HG03097 (cell line): ENCODE data around the gene UVRAG.
A peak's percentile ranks its signal among the peaks of the same experiment; 100 is the strongest.

Experiments
- ATAC-seq: cut with Tn5 transposase; IDR thresholded peaks from one replicate; pipeline ENCODE4 v1.9.1; 2021; ENCODE audit not compliant: unreplicated experiment, low FRiP score

Gene UVRAG

DNA sequence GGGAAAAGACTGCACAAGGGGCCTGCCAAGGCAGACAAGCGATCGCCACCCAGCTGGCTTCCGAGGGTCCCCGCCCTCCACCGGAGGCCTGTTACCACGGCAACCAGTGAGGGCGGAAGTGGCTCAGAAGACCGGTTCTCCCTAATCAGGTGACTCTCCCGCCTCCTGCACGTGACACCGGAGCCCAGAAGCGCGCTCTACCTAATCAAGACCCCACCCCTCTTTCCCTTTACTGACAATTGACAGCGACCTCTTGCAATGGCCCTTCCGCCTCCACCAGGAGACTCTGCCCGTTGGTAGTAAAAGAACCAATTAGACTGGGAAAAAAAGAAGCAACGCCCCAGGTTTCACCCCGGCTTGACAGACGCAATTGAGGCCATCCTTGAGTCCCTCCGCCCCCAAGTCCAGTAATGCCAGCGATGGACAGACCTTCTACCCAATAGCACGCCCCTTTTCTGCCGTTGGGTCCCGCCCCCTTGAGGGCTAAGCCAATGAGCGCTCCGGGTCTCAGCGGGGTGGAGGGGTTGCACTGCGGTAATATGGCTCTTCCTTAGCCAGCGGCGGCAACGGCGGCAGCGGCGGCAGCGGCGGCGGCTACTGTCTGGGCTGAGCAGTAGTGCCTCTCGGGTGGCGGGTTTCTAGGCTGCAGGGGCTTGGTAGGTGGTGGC lies at the start of gene UVRAG:
Gene UVRAG, plus strand, starts transcription at position 534 of the 668 bp plus-strand sequence. CDS start 198 bp downstream, outside the sequence.
- ATAC-seq, result peak; percentile 76

DNA sequence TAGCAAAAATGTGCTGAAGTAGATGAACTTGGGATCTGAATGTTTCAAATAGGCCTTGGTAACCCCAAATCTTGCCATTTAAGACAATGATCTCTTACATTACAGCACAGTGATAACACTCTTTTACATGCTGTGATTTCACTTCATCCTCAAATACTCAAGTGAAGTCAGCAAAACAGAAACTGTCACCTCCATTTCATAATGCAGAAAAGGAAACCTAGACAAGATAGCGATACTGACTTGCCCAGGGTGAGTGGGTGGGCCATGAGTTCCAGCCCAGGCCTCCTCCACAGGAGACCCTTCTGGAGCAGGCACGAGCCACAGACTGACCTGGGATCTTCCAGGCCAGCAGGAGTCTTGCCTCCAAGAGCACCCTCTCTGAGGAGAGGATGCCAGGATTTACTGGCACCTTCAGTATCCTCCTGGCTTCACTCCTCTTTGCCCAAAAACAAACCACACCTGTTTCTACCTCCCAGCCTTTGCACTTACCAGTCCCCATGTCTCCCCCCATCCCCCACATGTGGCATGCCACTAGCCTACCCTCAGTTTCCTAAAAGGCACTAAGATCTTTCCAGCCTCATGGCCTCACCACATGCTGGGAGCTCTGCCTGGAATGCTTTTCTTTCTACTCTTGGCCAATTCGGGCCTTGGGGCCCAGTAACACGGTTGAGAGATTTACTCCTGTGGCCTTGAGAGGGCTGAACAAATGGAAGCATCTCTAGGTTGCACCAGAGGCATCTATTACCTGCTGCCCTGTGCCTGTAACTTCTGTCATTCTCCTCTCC lies 48.4 kb upstream of the UVRAG start:
- ATAC-seq, result no peak

DNA sequence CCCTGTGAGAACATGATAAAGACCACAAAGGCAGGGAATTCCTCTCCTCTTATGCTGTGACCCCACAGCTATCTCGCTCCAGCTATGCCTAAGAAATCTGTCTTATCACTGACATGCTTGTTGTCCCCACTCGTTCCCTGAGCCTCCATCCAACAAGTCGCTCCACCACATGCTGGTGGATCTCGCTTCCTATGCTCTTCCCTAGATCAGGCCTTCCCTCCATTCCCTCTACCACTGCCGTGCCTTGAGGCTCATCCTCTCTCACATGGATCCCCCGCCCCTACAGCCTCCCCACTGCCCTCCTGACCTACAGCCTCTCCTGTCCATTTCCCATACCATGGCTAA lies 47.8 kb upstream of the UVRAG start:
- no peak for ATAC-seq

DNA sequence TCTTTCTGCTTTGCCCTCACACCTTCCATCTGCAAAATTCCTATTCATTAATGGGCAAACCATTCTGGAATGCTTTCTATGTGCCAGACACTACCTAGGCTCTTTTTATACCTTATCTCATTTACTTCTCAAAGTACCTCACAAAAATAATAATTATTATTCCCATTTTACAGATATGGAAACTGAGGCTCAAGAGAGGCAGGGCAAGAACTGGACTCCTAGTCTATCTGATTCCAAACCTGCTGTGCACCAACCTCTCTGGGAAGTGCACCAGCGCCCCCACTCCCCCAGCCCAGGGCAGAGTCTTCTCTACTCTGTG lies 47.3 kb upstream of the UVRAG start:
- no peak for ATAC-seq

DNA sequence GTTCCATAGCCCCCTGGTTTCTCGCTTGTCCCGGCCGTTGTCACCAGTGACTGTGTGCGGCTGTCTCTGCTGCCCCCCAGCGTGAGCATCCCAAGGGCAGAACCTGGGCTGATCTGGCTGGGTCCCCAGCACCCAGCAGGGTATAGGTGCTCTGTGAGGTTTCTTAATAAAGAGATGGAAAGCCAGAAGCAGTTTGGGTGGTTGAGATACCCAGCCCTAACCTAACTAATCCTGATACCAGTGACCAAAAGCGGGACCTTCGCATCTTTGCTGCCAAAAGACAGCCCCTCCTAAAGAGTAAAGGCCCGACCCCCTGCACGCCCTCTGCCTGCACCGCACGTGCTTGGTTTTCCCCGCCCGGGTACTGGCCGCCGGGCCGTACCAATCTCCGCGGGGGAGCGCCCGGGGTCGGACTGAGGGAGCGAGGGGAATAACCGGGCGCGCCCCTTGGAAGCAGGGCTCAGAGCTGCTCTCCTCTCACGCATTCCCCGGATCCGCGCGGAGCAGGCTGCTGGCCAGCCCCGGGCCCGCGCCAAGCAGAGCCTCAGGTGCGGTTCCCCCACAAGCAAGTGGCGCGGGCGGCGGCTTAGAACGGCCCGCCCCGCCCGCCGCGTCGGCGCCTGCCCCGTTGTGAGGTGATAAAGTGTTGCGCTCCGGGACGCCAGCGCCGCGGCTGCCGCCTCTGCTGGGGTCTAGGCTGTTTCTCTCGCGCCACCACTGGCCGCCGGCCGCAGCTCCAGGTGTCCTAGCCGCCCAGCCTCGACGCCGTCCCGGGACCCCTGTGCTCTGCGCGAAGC lies 46.7 kb upstream of the UVRAG start, which contains the start of gene DGAT2:
Gene DGAT2, plus strand, starts transcription at position 667 of the 797 bp plus-strand sequence. CDS start 214 bp downstream, outside the sequence.
- peak; percentile 59 for ATAC-seq

DNA sequence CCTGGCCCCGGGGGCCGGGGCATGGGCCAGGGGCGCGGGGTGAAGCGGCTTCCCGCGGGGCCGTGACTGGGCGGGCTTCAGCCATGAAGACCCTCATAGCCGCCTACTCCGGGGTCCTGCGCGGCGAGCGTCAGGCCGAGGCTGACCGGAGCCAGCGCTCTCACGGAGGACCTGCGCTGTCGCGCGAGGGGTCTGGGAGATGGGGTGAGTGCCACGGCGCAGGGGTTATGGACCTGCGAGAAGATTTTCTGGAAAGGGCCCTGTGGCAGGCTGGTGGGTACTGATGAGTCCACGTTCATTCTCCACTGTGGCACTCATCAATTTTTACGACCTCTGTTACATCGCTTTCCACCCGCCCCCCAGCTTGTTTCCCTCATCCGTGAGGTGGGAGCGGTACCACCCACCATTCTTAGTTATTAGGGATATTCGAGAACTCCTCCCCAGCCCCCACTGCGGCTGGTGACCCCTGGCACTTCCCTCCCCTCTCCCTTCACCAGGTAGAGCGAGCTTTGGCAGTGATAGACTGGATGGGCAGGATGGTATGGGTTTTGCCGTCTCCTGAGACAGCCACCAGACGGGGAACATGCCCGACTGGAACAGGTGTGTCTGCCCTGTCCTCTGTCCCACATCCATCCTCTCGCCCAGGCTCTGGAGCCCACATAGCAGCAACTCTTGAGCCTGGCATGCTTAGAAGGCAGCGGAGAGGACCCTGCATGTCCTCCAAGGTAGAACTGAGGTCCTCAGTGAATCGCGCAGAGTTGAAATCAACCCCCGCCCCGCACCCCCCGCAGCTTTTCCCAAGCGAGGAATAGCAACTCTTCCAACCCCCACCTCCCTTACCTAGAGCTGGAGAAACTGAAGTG lies 45.9 kb upstream of the UVRAG start:
- no peak for ATAC-seq

DNA sequence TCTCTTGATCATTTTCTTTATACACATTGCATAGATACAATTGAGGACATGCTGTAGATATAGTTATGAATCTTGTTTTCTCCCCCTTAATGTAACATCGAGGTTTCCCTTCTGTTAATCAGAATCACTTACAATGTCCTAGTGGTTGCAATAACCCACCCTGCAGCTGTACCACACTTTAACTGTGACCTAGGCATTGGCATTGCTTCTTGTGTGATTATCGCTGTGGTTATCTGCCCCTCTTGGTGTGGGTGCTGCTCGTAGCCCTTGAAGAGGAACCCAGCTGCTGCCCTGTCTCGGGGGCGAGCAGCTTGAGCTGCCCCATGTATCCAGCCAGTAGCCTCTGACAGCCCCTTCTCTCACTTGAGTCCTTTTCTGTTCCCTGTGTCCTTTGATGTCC lies 44.9 kb upstream of the UVRAG start:
- no peak for ATAC-seq

DNA sequence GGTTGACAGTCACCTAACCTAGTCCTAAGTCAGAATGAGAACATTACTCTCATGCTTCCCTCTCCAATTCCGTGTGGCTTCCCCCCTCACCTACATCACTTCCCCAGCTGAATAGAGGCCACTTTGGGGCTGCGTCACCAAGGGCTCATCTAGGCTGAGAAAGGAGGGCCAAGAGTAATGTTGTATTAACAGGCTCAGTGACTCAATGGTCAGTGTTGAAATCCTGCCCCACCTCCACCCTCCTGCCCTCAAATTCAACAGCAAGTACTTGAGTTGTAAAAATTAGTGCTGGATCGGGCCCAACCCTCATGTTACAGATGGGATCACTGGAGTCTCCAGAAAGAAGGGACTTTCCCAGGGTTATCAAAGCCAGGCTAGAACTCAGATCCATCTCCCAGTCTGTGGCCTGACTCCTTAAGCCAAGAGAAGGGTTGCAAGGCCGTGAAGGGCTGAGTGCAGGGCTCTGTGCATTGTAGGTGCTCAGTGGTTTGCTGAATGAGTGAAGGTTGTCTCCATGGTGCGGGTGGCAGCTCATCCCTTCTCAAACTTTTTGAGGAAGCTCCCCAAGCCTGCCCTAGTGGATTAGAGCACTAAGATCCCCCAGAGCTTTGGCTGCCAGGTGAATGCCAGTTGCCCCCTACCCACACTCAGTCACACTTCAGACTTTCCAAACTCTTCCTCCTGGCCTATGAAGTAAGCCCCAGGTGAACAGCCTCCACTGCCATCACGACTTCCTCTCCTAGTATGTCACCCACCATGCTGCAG lies 43.2 kb upstream of the UVRAG start:
- no peak for ATAC-seq

DNA sequence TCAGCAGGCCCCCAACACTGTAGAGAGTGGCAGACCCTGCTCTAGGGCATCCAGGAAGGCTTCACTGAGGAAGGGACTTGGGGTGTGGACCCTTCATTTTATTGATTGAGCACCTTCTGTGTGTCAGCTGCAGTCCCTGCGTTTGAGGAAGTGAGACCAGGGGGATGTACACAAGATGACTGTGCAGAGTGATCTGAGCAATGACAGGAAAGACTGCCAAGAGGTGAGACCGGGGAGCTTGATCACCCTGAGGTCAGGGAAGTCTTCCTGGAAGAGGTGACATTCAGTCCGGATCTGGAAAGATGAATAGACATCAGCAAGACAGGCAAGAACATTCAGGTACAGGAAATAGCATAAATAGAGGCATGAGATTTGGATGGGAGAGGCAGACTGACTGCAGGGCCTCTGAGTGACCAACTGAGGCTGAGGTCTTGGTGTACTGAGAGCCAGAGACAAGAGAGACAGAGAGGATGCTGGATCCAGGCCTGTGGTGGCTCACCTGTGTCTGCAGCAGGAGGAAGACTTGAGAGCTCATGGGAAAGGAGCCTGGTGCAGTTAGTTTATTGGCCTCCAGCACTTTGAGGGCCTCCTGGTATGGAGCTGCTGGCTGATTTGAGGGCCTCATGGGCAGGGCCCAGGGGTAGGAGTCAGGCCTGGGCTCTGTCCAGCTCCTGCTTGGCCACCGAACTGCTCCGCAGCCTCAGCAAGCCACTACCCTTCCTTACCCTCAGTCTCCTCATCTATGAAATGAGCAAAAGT lies 41.2 kb upstream of the UVRAG start:
- ATAC-seq, result peak; percentile 74

DNA sequence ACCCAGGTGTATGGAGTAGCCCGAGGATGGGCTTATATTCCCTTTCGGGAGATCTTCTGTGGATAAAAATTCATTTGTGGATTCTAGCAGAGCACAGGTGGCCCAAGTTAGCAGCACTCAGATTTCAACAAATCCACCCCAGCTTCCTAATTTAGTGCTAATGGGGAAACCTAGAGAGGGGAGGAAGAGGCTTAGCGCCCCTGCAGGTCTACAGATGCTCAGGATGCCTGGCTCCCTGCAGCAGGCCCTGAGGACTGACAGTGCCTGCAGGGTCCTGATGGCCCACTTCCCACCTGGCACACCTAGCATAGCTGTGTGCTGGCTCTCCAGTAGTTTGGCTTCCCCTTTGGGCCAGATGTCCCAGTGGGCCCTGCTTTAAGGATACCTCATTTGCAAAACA lies 40.0 kb upstream of the UVRAG start:
- no peak for ATAC-seq

DNA sequence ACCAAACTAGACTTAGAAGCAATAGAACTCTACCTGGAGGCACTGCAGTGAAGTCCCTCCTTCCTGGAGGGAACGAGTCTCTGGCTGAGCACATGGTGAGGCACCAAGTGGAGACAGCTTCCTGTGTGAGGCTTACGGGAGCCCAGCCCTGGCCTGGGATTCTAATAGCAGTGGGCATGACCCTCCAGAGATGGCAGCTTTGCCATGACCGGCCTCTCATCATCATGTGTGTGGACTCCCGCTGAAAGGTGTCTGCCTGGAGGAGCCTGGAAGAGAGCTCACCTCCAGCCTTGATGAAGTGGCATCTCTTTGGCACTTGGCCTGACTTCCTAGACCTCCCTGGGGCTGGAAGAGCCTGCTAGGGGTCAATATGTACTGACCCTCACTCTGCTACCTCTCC lies 38.5 kb upstream of the UVRAG start:
- no peak for ATAC-seq

DNA sequence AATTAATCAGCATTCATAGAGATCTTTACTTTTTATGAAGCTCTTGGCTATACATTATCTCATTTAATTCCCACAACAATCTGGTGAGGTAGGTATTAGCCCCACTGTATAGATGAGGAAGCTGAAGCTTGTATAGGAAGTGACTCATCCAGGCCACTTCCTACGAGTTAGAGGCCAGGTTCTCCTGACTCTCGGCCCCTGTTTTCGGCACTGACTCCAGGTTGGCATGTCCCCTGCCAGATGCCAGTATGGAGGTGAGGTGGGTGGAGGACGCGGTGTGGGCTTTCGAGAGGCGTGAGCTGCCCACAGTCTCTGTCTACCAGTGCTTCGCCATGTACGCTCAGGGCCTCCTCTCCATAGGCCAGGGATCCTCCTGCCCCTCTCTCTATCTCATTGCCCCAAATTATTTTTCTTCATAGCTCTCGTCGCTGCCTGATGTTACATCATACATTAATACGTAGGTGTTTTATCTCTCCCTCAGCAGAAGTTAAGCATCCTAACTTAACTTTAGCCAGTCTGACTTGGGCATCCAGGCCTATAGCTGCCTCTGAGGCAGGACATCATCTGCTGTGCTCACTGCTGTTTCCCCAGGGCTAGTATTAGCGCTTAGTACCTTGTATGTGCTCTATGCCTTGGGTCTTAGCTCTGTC lies 37.4 kb upstream of the UVRAG start:
- no peak for ATAC-seq

DNA sequence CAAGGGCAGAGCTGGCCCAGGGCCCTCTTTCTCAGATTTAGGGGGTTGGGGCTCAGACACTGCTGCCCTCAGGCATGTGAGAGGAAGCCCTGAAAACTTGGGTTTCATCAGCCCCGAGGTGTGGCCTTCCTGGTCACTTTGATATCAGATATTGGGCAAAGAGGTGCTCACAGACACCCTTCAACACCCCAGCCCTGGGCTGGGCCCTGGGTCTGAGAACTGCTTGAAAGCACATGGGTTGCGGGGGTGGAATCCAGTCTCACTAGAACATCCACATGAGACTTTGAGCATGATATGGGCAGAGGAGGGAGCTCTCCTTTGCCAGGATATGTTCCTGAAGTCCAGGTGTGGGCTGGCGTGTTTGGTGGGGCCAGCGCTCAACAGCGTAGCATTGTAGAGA lies 36.0 kb upstream of the UVRAG start:
- ATAC-seq, result no peak

DNA sequence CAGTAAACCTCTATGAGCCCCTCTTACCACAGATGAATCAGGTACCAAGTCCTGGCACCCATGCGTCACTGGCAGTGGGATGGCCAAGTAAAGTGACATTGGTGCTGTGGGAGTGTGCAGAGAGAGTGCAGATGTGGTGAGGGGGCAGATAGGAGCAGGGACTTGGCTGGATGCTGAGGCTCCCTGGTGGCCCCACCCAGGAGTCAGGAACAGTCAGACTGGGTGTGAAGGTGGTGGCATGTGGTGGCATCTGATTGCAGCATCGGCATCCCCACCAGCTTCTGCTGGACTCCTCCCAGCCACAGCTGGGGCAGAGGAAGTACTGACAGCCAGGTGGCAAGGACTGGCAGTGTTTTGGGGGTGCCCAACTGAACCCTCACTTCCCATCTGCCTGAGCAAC lies 35.0 kb upstream of the UVRAG start:
- ATAC-seq, result no peak

DNA sequence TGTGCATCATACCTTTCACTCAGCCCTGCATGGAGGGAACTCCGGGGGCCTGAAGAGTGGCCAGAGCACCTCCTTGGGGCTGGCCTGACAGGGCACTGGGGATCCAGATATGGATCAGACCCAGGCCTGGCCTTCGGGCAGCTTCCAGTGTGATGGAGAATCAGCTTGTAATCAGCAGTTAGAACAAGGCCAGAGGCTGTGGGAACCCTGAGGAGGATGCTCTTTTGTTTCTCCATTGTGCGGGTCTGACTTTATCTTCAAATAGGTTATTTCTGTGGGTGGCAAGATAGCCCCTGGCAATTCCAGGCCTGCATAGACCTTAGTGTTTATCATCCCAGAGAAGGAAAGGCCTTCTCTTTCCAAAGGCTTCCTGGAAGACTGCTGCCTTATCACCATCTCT lies 34.1 kb upstream of the UVRAG start:
- no peak for ATAC-seq

DNA sequence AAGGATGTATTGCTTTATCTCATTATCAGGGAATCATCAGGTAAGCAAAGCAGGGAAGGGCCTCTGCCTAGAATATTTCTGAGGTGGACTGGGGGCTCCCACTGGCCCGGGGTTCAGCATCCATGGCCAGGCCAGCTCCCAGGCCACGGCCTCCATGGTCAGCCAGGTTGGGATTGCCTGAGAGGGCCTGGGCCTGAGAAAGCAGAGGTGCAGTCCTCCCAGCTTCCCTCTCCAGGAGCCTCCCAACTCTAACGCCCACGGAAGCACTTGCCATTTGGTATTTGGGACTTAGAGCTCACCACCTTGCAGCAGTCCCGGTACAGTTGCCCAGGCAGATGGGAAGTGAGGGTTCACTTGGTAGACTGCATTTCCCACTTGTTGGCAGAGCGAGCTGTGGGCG lies 33.7 kb upstream of the UVRAG start:
- ATAC-seq, result no peak

DNA sequence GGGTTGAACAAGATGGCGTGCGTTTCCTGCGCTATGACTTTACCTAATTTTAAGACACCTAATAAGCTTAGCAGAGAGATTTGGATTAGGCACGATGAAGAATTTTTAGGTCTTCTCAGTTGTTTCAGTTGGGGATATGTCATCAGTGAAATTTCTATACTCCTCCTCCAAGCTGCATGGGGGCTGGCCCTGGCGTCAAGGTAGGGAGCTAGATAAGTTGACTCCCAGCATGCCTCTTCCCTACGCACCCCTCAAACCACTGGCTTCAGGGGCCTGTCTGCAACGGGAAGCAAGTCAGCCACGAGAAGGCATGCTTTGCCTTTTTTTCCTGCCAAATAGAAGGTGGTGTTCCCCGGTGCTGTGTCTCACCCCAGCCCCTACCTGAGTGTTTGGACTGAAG lies 33.2 kb upstream of the UVRAG start:
- no peak for ATAC-seq

DNA sequence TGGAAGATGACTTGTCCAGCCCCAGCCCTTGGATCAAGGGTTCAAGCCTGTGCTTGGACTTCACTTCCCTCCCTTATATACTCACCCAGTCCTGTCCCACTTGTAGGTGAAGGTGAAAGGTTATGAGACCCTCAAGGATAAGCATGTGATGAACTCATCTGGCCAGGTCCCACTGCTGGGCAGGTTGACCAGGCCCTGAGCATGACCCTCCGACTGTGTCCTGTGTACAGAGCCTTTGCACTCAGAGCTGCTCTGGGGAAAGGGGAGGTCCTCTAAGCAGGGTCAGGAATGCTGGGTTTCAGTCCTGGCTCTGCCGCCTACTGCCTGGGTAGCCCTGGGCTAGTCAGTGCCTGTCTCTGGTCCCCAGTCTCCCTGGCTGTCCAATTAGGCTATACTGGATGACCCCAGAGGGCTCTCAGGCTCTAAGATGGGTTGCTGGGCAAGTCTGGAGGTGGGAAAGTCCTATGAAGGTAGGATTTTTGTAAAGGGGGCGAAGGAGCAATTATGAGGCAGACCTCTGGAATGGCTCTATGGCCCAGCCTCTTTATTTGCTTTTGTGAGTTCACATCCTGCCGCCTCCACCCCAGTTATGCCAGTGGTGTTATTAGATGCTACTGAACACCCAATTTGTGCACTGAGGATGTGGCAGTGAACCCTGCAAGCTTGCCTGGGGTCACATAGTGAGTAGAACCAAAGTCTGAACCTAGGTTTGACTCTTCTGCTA lies 32.3 kb upstream of the UVRAG start:
- no peak for ATAC-seq
